AG08395 (cell line): ENCODE measurements around the gene AP1M2.
A peak's percentile ranks its signal among the peaks of the same experiment; 100 is the strongest.

Source experiments
- DNase-seq: peaks from one replicate; pipeline ENCODE4 v3.0.0; 2012; ENCODE audit warnings: mixed read lengths, low spot score

The AP1M2 gene

GRCh38 chr19:10587022-10587838 lies at the start of gene AP1M2:
AP1M2 (minus strand) TSS chr19:10587312; CDS start chr19:10587231, 81 bp downstream.
- no peak for DNase-seq

- DNase-seq: no peak
Measured at GRCh38 chr19:10636304-10636972, 49.3 kb upstream of the AP1M2 start.

- no peak for DNase-seq
Measured at GRCh38 chr19:10634963-10635362, 47.9 kb upstream of the AP1M2 start.

- DNase-seq: no peak
Measured at GRCh38 chr19:10634430-10634829, 47.3 kb upstream of the AP1M2 start.

GRCh38 chr19:10631874-10632273 lies 44.8 kb upstream of the AP1M2 start:
- no peak for DNase-seq

- no peak for DNase-seq
Measured at GRCh38 chr19:10625762-10626138, 38.6 kb upstream of the AP1M2 start.

- DNase-seq: peak; percentile 95
Measured at GRCh38 chr19:10625003-10625761, 38.1 kb upstream of the AP1M2 start, which contains the start of gene SLC44A2. SLC44A2 (plus strand) TSS chr19:10625553; CDS start chr19:10625634, 81 bp downstream.

- DNase-seq: no peak
Measured at GRCh38 chr19:10624585-10624984, 37.5 kb upstream of the AP1M2 start.

GRCh38 chr19:10621966-10622365 lies 34.9 kb upstream of the AP1M2 start:
- no peak for DNase-seq

- no peak for DNase-seq
Measured at GRCh38 chr19:10620786-10621185, 33.7 kb upstream of the AP1M2 start.

GRCh38 chr19:10618846-10619245 lies 31.7 kb upstream of the AP1M2 start:
- DNase-seq: no peak

GRCh38 chr19:10617409-10618121 lies 30.5 kb upstream of the AP1M2 start:
- peak; percentile 78 for DNase-seq

- no peak for DNase-seq
Measured at GRCh38 chr19:10615429-10616023, 28.4 kb upstream of the AP1M2 start.

- DNase-seq: no peak
Measured at GRCh38 chr19:10612499-10613119, 25.5 kb upstream of the AP1M2 start.

GRCh38 chr19:10611907-10612306 lies 24.8 kb upstream of the AP1M2 start:
- peak; percentile 19 for DNase-seq

- DNase-seq: no peak
Measured at GRCh38 chr19:10604460-10604980, 17.4 kb upstream of the AP1M2 start.

- DNase-seq: no peak
Measured at GRCh38 chr19:10603873-10604459, 16.9 kb upstream of the AP1M2 start.

- no peak for DNase-seq
Measured at GRCh38 chr19:10603084-10603872, 16.2 kb upstream of the AP1M2 start.

- DNase-seq: peak; percentile 98
Measured at GRCh38 chr19:10602330-10603083, 15.4 kb upstream of the AP1M2 start.
